ENCODE data around the gene HSF2BP.
"Not testable (repeated sequence)": the region's sequence is repeated elsewhere in the genome, so short reads cannot be mapped to it uniquely, and the experiment has no call there.

HSF2BP gene

DNA sequence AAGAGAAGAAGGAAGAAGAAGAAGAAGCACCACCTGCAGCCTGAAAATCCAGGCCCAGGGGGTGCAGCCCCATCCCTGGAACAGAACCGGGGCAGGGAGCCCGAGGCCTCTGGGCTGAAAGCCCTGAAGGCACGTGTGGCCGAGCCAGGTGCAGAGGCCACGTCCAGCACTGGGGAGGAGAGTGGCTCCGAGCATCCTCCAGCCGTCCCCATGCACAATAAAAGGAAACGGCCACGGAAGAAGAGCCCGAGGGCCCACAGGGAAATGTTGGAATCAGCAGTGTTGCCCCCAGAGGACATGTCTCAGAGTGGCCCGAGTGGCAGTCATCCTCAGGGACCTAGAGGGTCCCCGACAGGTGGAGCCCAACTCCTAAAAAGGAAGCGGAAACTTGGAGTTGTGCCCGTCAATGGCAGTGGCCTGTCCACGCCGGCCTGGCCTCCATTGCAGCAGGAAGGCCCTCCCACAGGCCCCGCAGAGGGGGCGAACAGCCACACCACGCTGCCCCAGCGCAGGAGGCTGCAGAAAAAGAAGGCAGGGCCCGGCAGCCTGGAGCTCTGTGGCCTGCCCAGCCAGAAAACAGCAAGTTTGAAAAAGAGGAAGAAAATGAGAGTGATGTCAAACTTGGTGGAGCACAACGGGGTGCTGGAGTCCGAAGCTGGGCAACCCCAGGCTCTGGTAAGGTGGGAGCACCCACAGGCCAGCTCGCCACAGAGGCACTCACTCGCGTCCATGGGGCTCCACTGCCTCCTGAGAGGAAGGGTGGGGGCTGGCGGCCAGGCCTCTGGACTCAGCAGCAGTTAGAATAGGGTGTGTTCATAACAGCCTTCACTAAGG is 28.5 kb upstream of the HSF2BP start:
- no peak for DNase-seq

DNA sequence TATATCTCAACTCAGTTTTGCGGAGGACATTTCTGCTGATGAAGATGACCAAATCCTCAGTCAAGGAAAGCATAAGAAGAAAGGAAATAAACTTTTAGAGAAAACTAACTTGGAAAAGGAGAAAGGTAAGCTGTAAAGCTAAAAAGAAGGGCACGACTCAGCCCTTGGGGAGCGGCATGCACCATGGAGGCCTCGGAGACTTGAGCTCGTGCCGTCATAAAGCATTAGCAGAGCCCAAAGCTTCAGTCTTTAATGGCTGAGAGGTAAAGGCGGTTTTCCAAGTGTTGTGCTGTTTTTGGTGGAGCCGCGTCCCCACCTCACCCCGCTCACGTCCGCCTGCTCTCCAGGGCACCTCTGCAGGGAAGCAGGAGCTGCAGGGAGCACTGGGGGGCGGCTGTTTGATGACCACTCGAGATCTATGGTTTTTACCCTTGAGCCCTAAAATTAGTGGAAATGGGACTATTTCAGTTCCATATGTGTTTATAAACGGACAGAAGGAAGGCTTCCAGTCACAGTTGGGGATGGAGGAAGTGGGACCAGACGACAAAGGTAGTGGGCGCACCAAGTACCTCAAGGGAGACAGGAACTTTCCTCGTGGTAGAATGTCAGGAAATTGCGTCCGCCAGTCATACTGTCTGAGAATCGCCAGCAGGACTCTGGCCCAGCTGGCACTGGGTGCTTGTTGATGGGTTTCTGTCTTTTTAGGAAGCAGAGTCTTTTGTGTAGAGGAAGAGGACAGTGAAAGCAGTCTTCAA is 27.7 kb upstream of the HSF2BP start:
- DNase-seq = no peak

DNA sequence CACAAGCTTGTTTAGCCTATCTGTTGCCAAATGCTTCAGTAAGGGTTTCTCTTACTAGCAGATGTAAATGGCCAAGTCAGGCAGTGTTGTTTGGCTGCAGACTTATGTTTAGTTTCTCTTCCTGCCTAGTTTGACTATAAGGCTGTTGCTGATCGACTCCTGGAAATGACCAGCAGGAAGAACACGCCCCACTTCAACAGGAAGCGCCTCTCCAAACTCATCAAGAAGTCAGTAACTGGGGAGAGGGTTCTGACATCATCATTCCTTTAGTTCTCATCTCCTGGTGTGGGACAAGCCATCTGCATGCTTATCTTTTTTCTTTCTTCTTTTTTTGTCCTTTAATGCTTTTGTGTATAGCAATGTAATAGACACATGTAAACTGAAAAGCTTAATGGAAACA is 25.1 kb upstream of the HSF2BP start:
- DNase-seq = no peak

DNA sequence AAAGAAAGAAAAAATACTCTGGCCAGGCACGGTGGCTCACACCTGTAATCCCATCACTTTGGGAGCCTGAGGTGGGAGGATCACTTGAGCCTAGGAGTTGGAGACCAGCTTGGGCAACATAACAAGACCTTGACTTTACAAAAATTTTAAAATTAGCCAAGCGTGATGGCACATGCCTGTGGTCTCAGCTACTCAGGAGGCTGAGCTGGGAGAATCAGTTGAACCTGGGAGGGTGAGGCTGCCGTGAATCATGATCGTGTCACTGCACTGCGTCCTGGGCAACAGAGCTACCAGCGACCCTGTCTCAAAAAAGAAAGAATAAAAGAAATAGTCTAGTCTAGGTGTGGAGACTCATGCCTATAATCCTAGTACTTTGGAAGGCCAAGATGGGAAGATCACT is 22.4 kb upstream of the HSF2BP start:
- no peak for DNase-seq

DNA sequence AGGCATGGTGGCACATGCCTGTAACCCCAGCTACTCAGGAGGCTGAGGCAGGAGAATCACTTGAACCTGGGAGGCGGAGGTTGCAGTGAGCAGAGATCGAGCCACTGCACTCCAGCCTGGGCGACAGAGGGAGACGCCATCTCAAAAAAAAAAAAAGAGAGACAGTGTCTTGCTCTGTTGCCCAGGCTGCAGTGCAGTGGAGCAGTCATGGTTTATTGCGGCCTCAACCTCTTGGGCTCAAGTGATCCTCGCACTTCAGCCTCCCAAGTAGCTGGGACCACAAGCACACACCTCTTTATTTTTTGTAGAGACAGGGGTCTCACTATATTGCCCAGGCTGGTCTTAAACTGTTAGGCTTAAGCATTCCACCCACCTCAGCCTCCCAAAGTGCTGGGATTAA is 21.1 kb upstream of the HSF2BP start:
- DNase-seq = not testable (repeated sequence)

DNA sequence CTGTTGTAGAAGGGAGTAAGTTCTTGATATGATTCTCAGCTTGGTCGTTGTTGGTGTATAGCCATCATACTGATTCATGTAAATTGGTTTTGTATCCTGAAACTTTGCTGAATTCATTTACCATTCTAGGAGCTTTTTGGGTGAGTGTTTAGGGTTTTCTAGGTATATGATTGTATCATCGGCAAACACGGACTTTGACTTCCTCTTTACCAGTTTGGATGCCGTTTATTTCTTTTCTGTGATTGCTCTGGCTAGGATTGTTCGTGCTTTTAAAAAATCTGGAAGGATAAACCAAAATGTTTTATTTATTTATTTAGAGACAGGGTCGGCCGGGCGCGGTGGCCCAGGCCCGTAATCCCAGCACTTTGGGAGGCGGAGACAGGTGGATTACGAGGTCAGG is 20.7 kb upstream of the HSF2BP start:
- DNase-seq = no peak

DNA sequence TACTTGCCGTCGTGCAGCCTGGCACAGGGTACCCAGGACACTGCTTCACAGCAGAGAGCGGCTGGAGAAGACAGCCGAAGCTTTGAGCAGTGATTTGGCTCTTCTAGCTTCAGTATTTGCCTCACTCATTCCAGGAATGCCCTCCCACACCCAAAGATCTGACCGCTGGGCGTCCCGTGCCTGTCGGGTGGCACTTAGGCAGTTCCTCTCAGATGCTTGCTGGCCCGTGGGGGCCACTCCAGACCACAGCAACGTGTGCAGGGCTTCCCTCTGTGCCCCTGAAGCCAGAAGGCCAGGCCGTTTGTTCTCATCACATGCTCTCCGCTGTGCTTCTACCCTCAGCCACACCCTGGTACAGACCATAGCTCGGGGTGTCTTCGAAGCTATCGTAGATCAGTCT is 17.1 kb upstream of the HSF2BP start:
- DNase-seq = no peak

DNA sequence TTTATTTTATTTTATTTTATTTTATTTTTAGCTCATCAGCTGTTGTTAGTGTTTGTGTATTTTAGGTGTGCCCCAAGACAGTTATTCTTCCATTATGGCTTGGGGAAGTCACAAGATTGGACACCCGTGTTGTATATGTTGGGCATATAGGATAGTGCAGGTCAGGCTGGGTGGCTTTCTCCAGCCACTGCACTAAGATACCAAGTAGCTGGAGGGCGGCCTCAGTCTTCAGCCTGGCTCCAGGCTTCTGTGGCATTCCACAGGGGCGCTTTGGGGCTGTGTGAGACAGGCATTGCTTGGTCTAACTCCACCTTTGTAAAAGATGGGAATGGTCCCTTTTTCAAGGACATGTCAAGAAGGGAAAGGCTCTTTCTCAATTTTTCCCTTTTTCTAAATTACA is 16.6 kb upstream of the HSF2BP start:
- DNase-seq = no peak

DNA sequence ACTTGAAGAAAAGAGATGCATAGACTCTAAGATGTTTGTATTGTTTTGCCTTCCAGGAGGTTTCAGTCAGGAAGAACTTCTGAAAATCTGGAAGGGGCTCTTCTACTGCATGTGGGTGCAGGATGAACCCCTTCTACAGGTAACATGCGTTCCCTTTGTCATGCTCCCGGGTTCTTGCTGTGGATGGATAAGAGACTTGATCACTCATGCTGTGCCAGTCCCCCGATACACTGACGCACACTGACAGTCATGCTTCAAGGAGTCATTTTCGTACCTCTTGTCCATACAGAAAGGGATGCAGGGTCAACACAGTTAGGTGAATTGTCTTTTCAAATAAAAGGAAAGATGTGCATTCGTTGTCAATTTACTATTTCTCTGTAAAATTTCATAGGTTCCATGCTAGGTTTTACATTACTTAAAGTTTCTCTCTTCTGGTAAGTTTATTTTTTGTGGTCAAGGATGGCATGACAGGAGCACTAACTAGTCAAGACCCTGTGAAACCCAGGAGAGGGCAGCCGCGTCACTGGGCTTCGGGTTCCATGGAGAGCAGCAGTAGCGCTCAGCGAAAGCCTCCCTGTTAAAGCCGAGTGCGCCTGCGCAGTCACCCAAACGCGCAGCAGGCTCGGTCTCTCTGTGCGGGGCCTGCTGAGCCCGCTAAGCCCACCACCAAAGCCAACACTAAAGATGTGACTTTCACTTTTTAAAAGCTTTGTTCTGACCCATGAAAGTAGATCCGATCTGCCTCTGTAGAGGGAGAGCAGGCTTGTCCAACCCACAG is 10.7 kb upstream of the HSF2BP start:
- DNase-seq = no peak

DNA sequence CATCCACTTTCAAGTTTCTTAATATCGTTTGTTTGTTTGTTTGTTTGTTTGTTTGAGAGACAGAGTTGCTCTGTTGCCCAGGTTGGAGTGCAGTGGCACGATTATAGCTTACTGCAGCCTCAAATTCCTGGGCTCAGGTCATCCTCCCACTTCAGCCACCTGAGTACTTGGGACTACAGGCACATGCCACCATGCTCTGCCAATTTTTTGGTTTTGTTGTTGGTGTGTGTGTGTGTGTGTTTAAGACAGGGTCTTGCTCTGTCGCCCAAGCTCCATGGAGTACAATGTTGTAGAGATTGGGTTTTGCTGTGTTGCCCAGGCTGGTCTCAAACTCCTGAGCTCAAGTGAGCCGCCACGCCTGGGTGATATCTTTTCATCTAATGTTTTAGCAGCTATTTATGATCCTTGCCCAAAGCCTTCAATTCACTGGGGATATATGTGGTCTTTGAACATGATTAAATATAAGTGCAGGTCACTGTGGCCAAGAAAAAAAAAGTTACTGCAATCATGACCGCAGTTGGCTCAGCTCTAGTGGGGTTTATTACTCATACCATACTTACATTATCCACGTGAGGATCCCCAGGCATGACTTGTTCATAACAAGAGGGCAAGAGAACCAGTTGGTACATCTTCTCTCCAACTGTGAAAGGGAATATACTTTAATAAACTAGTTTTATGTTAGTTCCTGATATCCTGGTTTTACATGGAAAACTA is 8.1 kb upstream of the HSF2BP start:
- no peak for DNase-seq

DNA sequence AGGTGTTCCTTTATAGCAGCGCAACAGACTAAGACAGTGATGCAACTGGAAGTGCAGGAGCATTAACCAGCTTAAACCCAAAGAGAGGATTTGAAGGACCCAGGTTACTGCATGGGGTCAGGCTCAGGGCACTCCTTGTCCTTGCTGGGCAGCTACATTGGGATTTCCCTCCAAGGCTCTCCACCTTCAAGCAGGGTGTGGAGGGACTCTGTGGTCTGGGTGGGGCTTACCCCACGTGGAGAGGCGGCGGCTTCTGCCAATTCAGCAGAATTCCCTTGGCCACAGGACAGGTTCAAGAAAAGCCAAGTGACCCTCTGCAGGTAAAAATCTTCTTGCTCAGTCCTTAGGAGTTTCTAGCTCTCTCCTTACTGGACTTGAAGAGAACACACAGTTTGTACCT is 6.6 kb upstream of the HSF2BP start:
- no peak for DNase-seq

DNA sequence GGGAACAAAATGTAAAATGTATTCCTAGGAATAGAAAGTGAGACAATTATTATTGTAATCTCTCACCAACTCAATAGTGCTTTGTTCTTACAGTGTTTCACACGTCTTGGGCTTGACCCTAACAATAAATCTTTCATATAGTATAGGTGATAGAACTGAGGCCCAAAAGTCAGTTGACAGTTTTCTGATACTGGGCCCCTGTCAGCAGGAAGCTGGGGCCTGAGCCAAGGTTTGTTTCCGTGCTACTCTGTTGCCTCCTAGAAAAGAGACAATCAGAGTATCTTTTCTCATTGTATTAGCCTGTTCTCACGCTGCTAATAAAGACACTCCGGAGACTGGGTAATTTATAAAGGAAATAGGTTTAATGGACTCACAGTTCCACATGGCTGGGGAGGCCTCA is 5.1 kb upstream of the HSF2BP start:
- DNase-seq = no peak

DNA sequence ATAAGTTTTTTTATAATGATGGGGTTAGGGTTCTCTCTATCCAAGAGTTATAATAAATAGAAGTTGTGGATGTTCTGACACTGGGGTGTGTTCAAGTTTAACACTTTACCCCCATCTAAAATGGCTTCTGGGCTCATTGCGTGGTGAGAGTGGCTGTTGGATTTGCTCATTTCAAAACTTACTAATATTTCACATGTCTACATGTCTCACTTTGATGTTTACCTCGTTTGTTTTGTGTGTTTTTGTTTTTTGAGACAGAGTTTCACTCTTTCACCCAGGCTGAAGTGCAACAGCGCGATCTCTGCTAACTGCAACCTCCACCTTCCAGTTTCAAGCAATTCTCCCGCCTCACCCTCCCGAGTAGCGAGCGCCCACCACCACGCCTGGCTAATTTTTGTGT is 3.7 kb upstream of the HSF2BP start:
- DNase-seq = no peak

DNA sequence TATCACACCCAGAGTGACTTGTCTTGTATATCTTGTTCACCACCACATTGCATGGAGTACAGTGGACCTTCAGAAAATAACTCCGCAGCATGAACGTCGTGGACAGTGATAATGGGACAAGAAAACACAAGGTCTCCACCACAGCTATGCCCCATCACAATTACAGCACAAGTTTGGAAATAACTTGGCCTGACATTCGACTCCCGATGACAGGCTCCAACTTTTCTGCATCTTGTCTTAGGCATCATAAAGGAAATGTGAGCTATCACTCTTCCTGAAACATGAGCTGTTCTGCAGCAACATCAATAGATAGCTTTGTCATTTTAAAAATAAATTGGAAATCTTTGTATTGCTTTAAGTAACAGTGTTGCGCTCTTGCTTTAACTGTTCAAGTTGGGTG is 3.0 kb upstream of the HSF2BP start:
- DNase-seq = no peak

DNA sequence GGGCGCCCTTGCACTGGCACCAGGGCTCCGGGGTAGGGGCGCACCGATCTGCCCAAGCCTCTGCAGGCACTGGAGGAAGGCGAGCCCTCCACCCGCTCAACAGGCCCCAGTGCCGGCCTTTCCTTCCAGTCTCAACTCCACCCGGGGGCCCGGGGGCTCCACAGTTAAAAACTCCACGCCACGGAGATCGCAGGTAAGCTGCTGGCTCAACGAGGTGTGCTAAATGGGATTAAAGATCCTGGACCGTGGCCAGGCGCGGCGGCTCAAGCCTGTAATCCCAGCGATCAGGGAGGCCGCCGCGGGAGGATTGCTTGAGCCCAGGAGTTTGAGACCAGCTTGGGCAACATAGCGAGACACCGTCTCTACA is 536 bp downstream of the HSF2BP start:
- peak; percentile 36 for DNase-seq

DNA sequence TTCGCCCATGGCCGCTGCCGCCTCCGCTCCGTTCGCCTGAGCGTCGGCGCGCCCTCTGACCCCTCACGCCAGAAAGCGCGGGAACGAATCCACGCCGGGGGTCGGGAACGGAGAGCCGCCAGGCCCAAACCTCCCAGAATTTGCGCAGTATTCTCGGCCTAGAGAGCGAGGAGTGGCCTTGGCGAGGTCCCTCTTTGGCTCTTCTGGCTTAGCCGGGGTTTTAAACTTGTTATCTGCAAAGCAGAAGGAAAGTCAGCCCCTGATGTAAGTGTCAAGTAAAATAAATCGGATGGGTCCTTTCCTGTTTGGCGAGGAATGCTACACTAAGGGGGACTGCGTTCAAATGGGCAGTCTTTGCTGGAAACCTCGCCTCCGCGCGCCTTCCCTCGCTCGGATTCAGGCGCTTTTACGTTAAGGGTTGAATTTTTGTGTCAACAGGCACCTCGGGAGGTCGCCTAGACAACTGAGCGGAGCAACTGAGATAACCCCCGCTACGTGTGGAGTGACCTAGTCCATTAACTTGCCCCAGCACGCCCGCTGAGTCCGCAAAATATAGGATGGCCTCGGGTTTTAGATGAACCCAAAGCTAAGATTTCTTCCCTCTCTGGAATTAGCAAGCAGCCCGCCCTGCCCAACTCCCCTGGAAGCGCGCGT is 1.1 kb downstream of the HSF2BP start:
- no peak for DNase-seq

DNA sequence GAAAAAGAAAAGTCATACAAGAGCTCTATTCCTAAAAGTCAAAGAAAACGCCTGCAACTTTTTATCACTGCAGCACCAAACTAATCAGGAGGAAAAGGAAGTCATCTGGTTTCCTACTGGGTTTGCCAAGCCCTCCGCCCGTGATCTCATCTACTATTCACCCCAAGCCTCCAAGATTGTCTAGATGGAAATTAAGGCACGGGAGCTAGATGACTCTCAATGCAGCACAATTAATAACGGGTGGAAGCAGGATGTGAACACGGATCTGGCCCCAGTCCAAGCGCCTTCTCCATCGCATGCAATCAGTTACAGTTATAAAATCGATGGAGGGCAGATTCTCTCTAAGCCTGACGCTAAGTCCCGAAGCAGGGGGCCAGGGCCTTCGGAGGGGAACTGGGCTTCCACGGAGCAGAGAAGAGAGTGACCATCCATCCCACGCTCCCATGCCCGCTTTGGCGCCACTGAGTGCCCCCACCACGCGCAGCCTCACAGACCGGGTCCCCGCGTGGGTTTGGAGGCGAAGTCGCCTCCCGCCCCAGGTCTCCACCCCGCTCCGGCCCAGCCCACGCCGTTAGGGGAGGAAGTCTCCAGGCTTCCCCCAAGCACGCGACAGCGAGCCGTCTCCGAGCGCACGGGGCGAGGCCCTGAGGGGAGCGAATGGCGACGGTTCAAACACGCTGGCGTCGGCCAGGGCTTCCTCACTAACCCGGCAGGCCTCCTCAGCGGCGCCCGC is 1.8 kb downstream of the HSF2BP start:
- DNase-seq = no peak

DNA sequence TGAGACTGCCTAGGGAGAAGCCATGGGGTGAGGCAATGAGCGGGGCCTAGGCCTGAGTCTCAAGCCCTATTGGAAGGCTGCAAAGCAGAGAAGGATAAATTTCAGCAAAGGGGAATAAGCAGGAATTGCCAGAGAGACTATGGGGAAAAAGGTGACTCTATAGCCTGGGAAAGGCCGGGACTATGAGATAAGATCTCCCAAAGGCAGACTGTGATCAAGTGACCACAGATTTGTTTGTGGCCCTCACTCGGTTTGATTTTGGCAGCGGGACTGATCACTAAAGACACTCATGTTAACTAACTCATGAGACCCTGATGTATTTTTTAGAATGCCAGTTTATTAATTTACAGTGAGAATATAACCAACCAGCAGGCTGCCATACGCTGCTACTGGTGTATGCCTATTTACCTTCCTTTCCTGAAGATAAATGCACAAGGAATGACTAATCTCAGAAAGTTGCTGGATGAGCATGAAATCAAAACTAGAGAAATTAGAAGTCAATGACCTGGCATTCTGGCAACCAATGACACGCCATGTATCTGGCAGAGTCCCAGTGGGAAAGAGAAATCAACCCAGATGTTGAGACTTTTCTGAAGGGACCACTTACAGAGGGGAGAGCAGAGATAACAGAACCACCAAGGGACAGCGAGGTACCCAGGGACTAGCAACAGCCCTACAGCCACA is 4.3 kb downstream of the HSF2BP start:
- no peak for DNase-seq

DNA sequence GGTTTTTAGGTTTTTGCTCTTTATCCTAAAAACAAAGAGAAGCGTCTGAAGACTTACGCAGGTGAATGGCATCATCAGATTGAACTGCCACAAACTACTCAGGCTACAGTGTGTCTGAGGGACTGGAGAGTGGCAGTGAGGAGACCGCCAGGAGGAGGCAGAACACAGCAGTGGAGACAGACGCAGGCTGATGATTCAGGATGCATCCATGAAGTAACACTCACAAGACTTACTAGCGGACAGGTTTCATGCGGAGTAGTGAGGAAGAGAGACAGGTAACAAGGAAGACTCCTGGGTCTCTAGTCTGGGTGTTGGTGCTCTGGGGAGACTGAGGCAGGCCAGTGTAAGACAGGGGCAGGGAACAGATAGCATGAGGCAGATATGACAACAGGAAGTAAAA is 5.7 kb downstream of the HSF2BP start:
- no peak for DNase-seq

DNA sequence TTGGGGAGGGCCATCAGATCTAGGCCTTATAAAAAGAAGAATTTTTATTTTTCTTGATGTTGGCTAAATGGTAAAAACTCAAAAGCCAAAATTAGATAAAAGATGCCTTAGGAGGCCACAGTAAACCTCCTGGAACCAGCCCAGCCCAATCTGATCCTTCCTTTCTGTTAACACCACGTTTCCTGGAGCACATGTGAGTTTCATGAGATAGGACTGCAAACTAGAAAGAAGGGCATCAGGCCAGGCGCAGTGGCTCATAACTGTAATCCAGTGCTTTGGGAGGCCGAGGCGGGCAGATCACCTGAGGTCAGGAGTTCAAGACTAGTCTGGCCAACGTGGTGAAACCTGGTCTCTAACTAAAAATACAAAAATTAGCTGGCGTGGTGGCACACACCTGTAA is 6.7 kb downstream of the HSF2BP start:
- DNase-seq = no peak

DNA sequence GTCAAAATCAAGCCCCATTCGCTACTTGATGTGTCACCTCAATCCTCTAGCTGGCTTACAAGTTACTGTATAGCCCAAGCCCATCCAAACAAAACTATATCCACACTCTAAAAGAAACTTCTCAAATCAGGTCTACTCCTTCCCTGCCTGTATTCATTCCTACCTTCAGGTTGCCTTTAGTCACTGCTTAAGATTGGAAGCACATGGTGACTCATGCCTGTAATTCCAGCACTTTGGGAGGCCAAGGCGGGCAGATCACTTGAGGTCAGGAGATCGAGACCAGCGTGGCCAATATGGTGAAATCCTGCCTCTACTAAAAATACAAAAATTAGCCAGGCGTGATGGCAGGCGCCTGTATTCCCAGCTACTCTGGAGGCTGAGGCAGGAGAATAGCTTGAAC is 7.4 kb downstream of the HSF2BP start:
- not testable (repeated sequence) for DNase-seq

Measured in activated CD4-positive, CD25-positive, alpha-beta regulatory T cell treated with anti-CD3 and anti-CD28 coated beads, Interleukin-2, amount 50 U/mL, for 72 hours (primary cell).